OCI-LY7 (cell line): ENCODE data around the gene SYNE3.

ENCODE experiments used
- EZH2phosphoT487 ChIP-seq: fragments of 200-600 bp; sonication (generic); IDR thresholded peaks from 2 replicates; pipeline ENCODE4 v1.6.1; 2018; ENCODE audit warnings: low read depth, borderline replicate concordance, mild to moderate bottlenecking, mixed run types, antibody characterized with exemption, low read length, moderate library complexity, mixed read lengths
- TF ChIP-seq, protein P1 (sequence below): fragments of 200-600 bp; sonication (generic); conservative IDR thresholded peaks from 2 replicates; pipeline ENCODE4 v1.5.1; 2014; ENCODE audit warnings: mild to moderate bottlenecking, antibody characterized with exemption, low read length, moderate library complexity, mixed read lengths

DNA sequence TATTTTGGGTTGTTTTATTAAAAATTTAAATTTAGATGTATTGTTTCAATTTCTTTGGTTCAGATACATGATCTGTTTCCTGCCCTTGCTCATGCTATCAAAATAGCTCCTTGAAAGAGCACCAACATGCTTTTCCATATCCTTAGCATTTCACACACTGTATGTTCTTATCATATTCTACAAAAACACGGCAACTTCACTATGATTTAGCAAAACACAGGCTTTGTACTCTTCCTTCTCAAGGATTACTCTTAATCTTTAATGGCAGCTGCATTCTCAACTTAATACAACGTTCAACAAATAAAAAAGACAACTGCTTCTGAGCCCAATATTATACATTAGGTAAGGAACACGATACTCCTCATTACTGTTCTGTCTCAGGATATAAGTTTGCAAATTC is 15.5 kb upstream of the SYNE3 start:
- TF ChIP-seq, protein P1, sequence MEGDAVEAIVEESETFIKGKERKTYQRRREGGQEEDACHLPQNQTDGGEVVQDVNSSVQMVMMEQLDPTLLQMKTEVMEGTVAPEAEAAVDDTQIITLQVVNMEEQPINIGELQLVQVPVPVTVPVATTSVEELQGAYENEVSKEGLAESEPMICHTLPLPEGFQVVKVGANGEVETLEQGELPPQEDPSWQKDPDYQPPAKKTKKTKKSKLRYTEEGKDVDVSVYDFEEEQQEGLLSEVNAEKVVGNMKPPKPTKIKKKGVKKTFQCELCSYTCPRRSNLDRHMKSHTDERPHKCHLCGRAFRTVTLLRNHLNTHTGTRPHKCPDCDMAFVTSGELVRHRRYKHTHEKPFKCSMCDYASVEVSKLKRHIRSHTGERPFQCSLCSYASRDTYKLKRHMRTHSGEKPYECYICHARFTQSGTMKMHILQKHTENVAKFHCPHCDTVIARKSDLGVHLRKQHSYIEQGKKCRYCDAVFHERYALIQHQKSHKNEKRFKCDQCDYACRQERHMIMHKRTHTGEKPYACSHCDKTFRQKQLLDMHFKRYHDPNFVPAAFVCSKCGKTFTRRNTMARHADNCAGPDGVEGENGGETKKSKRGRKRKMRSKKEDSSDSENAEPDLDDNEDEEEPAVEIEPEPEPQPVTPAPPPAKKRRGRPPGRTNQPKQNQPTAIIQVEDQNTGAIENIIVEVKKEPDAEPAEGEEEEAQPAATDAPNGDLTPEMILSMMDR, result no peak
- no peak for TF ChIP-seq EZH2phosphoT487
